Tibial nerve (tissue), 3 donors: ENCODE measurements around the gene CORO2A.

Experiments
- CTCF ChIP-seq, 5 experiments: fragments of 200-600 bp in 3 of 5; fragments of 450-650 bp in 2 of 5; sonication (generic) in 3 of 5; IDR thresholded peaks; one replicate each; pipeline ENCODE4 v1.5.1; 2016 to 2019; ENCODE audit warnings: antibody characterized with exemption in 5 of 5, mild to moderate bottlenecking in 3 of 5, moderate library complexity in 2 of 5
- POLR2A ChIP-seq, 2 donors: fragments of 450-650 bp; IDR thresholded peaks; one replicate each; pipeline ENCODE4 v1.6.1; 2017; ENCODE audit warnings: antibody characterized with exemption in 2 of 2, mild to moderate bottlenecking in 2 of 2, moderate library complexity in 2 of 2

- TF ChIP-seq CTCF (IDR thresholded peaks at IDR 0.05) (no peak), POLR2A (IDR thresholded peaks at IDR 0.05) (no peak)
Observed at GRCh38 chr9:98148486-98148885, 44.0 kb downstream of the CORO2A start.
